Esophagus squamous epithelium (tissue), 5 donors: ENCODE data around the gene PCDHGC3. TPM values are rescaled to one million over a fixed set of nuclear protein-coding genes. Genes with fewer than 3 reads are reported as not detected.

Experiments used
- DNase-seq: peaks from one replicate; lab custom pipeline; 2025; lab: John Stamatoyannopoulos, UW
- H3K27ac ChIP-seq, 4 donors: fragments of 200-600 bp; sonication (generic); one replicate each; pipeline ENCODE4 v1.5.1; 2016 to 2019; ENCODE audit warnings: mild to moderate bottlenecking in 1 of 4
- H3K27me3 ChIP-seq, 4 donors: fragments of 200-600 bp; sonication (generic); 1 replicate in 3 of 4; 2 replicates in 1 of 4; pipeline versions ENCODE4 v1.5.1 to v1.6.0; 2017 to 2021; ENCODE audit warnings: antibody characterized with exemption in 1 of 4
- H3K36me3 ChIP-seq, 3 donors: fragments of 200-600 bp; sonication (generic); one replicate each; pipeline ENCODE4 v1.5.1; 2016 to 2019
- H3K4me1 ChIP-seq, 3 donors: fragments of 200-600 bp; sonication (generic); one replicate each; pipeline ENCODE4 v1.5.1; 2017 to 2019
- H3K4me3 ChIP-seq, 4 donors: fragments of 200-600 bp; sonication (generic); 1 replicate in 3 of 4; 2 replicates in 1 of 4; pipeline ENCODE4 v1.5.1; 2016 to 2019; ENCODE audit warnings: mild to moderate bottlenecking in 2 of 4, moderate library complexity in 1 of 4
- H3K9me3 ChIP-seq, 3 donors: fragments of 200-600 bp; sonication (generic); one replicate each; pipeline ENCODE4 v1.5.1; 2016 to 2019
- POLR2A ChIP-seq, 4 donors: fragments of 450-650 bp; IDR thresholded peaks; one replicate each; pipeline ENCODE4 v1.6.1; 2017; ENCODE audit warnings: antibody characterized with exemption in 4 of 4, mild to moderate bottlenecking in 4 of 4, moderate library complexity in 3 of 4
- WGBS, 2 donors: methylation state at CpG; one replicate each; pipeline ENCODE4 v1.1.5; 2018; 5-methylcytosine and 5-hydroxymethylcytosine counted together
- intact Hi-C: fragments of 100-400 bp; cut with DNase I; formaldehyde crosslinking; loops from one replicate; pipeline ENCODE4 v1.15.0; 2022
- total RNA-seq, 4 donors: library from RNA; depleted of rRNA; stranded (reverse); fragments of >200 nt; gene quantifications; one replicate each; pipeline ENCODE4 v1.1.0, GENCODE V29; 2016
- TF ChIP-seq, protein P1 (sequence below), 6 experiments: fragments of 450-650 bp in 4 of 6; fragments of 200-600 bp in 2 of 6; sonication (generic) in 2 of 6; IDR thresholded peaks; one replicate each; pipeline ENCODE4 v1.5.1; 2016 to 2019; ENCODE audit warnings: antibody characterized with exemption in 6 of 6, mild to moderate bottlenecking in 4 of 6, moderate library complexity in 4 of 6
- donor health status: DM: yes; HTN: yes; CAD: no.

The PCDHGC3 gene
- total RNA-seq, 4 donors from 2014 or later = 36.6 to 52.5 (median 38.6) TPM

DNA sequence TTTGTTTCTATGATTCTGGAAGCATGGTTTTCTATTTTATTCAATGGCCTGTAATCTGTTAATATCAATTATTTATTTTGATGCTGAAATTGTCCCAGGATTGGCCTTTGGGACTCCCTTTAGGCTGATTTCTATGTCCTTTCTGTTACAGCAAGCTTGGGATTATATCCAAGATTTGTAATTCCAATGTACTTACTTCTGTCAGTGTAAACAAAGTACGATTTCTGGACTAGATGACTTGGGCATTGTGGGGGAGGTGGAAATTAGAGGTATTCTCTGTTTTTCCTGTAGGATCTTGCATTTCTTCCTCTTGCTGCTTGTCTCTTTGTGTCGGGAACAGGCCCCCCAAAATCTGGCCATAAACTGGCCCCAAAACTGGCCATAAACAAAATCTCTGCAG, 41.8 kb upstream of the PCDHGC3 start:
- Histone ChIP-seq H3K9me3 (peaks cover 5 to 100% (median 69%) of the 10 kb centered on the region in 3 donors), H3K36me3 (no peaks in the 10 kb centered on the region), H3K4me1 (peaks cover 0 to 12% (median 0%) of the 10 kb centered on the region in 3 donors), H3K27ac (no peak overlapping the region), H3K4me3 (no peak overlapping the region), H3K27me3 (no peaks in the 10 kb centered on the region)
- intact Hi-C loops = no loop called here
- TF ChIP-seq, protein P1, sequence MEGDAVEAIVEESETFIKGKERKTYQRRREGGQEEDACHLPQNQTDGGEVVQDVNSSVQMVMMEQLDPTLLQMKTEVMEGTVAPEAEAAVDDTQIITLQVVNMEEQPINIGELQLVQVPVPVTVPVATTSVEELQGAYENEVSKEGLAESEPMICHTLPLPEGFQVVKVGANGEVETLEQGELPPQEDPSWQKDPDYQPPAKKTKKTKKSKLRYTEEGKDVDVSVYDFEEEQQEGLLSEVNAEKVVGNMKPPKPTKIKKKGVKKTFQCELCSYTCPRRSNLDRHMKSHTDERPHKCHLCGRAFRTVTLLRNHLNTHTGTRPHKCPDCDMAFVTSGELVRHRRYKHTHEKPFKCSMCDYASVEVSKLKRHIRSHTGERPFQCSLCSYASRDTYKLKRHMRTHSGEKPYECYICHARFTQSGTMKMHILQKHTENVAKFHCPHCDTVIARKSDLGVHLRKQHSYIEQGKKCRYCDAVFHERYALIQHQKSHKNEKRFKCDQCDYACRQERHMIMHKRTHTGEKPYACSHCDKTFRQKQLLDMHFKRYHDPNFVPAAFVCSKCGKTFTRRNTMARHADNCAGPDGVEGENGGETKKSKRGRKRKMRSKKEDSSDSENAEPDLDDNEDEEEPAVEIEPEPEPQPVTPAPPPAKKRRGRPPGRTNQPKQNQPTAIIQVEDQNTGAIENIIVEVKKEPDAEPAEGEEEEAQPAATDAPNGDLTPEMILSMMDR (IDR thresholded peaks at IDR 0.05) = no peak
- TF ChIP-seq POLR2A (IDR thresholded peaks at IDR 0.05) = no peak
- no peak for DNase-seq
- WGBS, 2 donors = 77 to 88% methylated on average over 2 of the region's 2 CpGs

DNA sequence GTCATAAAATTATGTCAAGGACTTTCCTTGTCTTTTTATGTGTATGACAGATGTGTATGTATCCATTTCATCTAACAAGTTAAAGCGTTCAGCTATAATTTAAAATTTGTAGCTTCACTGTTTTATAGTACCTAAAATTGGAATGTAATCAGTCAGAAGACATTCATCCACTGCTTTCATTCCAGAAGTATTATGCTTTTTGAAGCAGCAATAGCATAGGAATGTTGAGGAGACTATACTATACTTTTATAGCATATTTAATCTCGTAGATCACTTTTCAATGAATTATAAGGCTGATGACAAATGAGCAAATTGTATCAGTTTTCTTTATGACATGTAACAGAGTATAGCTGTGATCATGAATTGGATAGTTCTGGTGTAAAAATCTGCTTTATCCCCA, 38.5 kb upstream of the PCDHGC3 start:
- H3K4me1 ChIP-seq = no peaks in the 10 kb centered on the region
- no peaks in the 10 kb centered on the region for H3K27me3 ChIP-seq
- WGBS, 2 donors = 89 to 98% methylated on average over 2 of the region's 2 CpGs
- no peak overlapping the region for H3K27ac ChIP-seq
- H3K9me3 ChIP-seq = peaks cover 10 to 100% (median 70%) of the 10 kb centered on the region in 3 donors
- no peaks in the 10 kb centered on the region for H3K36me3 ChIP-seq
- no peak for DNase-seq
- H3K4me3 ChIP-seq = no peak overlapping the region
- intact Hi-C loops = no loop called here
- TF ChIP-seq POLR2A (IDR thresholded peaks at IDR 0.05) = no peak
- TF ChIP-seq, protein P1 (IDR thresholded peaks at IDR 0.05) = no peak

DNA sequence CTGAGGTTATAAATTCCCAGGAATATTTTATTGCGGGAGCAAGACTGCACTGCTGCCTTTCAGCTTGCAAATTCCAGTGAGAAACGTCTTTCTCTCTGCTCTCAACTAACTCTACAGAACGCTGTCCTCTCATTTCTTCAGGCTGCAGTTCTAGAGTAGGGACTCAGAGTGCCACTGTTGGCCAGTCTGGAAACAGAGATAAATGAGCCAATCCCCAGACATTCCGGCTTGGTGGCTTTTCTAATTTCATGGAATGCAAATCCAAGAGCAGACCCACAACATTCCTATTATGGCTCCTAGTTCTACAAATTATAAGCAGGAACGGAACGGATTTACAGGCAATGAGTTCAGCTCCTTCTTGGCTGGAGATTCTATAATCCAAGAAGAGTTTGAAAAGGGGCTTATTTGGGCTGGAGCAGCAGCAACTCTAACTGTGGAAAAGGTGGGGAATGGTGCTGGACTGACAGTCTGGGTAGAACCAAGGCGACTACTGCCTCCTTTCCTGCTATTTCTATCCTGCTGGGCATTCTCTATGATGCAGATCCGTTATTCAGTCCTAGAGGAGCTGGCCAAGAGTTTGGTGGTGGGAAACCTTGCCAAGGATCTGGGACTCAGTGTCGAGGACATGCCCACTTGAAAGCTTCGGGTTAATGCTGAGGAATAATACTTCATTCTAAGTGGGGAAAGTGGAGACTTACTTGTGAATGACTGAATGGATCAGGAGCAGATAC, 36.2 kb upstream of the PCDHGC3 start:
- H3K36me3 ChIP-seq = no peaks in the 10 kb centered on the region
- no peak for DNase-seq
- no peaks in the 10 kb centered on the region for H3K27me3 ChIP-seq
- no peaks in the 10 kb centered on the region for H3K4me1 ChIP-seq
- peaks cover 5 to 89% (median 53%) of the 10 kb centered on the region in 3 donors for H3K9me3 ChIP-seq
- no peak for TF ChIP-seq POLR2A (IDR thresholded peaks at IDR 0.05)
- TF ChIP-seq, protein P1 (IDR thresholded peaks at IDR 0.05) = no peak
- intact Hi-C loops = no loop called here
- WGBS, 2 donors = 63 to 71% methylated on average over 10 of the region's 10 CpGs
- no peak overlapping the region for H3K27ac ChIP-seq
- H3K4me3 ChIP-seq = no peak overlapping the region

DNA sequence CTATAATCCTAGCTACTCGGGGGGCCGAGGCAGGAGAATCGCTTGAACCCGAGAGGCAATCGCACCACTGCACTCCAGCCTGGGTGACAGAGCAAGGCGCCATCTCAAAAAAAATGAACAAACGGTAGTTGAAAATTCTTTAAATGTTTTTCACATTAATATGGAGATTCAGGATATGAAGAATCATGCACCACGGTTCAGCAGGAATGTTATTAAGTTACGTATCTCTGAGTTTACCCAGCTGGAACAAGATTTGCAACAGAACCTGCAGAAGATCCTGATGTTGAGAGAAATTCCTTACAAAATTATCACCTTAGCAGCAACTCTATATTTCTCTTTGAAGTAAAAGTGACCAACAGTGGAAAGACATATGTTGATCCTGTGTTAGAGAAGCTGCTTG, 35.4 kb upstream of the PCDHGC3 start:
- TF ChIP-seq POLR2A (IDR thresholded peaks at IDR 0.05) = no peak
- TF ChIP-seq, protein P1 (IDR thresholded peaks at IDR 0.05) = no peak
- H3K9me3 ChIP-seq = peaks cover 5 to 81% (median 53%) of the 10 kb centered on the region in 3 donors
- no peak for DNase-seq
- H3K27me3 ChIP-seq = no peaks in the 10 kb centered on the region
- no peaks in the 10 kb centered on the region for H3K36me3 ChIP-seq
- H3K4me1 ChIP-seq = no peaks in the 10 kb centered on the region
- no peak overlapping the region for H3K27ac ChIP-seq
- no peak overlapping the region for H3K4me3 ChIP-seq
- intact Hi-C loops = no loop called here
- 92 to 93% methylated on average over 9 of the region's 9 CpGs for WGBS, 2 donors

DNA sequence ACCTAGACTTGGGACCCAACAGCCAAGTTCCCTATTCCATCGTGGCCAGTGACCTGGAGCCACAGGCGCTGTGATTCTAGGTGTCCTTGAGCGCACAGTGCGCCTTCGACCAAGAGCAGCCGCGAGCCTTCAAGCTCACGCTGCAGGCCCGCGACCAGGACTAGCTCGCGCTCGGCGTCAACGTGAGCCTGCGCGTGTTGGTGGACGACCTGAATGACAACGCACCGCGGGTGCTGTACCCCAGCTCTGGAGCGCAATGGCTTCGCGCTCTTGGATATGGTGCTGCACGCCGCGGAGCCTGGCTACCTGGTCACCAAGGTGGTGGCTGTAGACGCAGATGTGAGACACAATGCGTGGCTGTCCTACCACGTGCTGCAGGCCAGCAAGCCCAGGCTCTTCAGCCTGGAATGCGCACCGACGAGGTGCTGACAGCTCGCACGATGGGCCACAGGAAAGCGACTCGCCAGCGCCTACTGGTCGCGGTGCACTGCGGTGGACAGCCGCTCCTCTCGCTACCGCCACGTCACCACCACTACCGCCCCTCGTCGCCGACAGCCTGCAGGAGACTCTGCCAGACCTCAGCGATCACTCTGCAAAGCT, 34.1 kb upstream of the PCDHGC3 start:
- DNase-seq = no peak
- Histone ChIP-seq H3K4me3 (no peak overlapping the region), H3K36me3 (no peaks in the 10 kb centered on the region), H3K4me1 (no peaks in the 10 kb centered on the region), H3K27ac (no peak overlapping the region), H3K9me3 (peaks cover 5 to 72% (median 46%) of the 10 kb centered on the region in 3 donors), H3K27me3 (no peaks in the 10 kb centered on the region)
- 50 to 68% methylated on average over 17 to 36 of the region's 50 CpGs for WGBS, 2 donors
- TF ChIP-seq, protein P1 (IDR thresholded peaks at IDR 0.05) = no peak
- no peak for TF ChIP-seq POLR2A (IDR thresholded peaks at IDR 0.05)
- intact Hi-C loops = no loop called here
